ENCODE measurements around the gene HSPA5. TPM values are rescaled to one million over a fixed set of nuclear protein-coding genes. Genes with fewer than 3 reads are reported as not detected.
"Not testable (repeated sequence)": the region's sequence is repeated elsewhere in the genome, so short reads cannot be mapped to it uniquely, and the experiment has no call there.

Gene HSPA5
- 59.3 and 66.5 TPM in 2 replicates for total RNA-seq (2014; rRNA removed; shearing (Covaris generic); ENCODE audit: low replicate concordance)

GRCh38 chr9:125241000-125241862, at the start of gene HSPA5:
HSPA5 (minus strand) TSS chr9:125241343; CDS start chr9:125241126, 217 bp downstream.
- peak; percentile 99 for DNase-seq (ENCODE audit: low read depth)
- in situ Hi-C loops (cut with HindIII; ENCODE audit: low pct_unique_long_range_greater_than_20kb, low sequenced_read_pairs): no loop called here

- in situ Hi-C loops (cut with HindIII; ENCODE audit: low pct_unique_long_range_greater_than_20kb, low sequenced_read_pairs); DNase-seq (ENCODE audit: low read depth): not testable (repeated sequence)
Measured at GRCh38 chr9:125286935-125287433, 45.8 kb upstream of the HSPA5 start.

GRCh38 chr9:125284855-125285254, 43.7 kb upstream of the HSPA5 start:
- in situ Hi-C loops (cut with HindIII; ENCODE audit: low pct_unique_long_range_greater_than_20kb, low sequenced_read_pairs): no loop called here
- DNase-seq (ENCODE audit: low read depth): no peak

DNA sequence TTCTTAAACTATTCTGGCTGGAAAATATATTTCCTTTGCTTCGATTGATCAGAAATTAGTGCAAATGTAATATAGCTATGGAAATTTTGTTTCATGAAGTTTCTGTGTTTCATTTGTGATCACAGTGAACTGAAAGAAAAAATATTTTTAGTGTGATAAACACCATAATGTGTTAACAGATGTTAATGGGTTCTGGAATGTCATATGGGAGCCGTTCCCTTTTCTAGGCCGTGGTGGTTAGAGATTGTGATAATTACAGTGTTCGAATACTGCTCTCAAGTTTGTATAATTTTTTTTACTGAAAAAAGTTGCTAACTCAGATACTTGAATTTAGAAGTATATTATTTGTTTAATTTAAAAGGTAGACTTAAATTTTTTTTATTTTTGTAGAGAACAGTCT, 39.8 kb upstream of the HSPA5 start:
- in situ Hi-C loops (cut with HindIII; ENCODE audit: low pct_unique_long_range_greater_than_20kb, low sequenced_read_pairs): no loop called here

GRCh38 chr9:125277411-125277810, 36.3 kb upstream of the HSPA5 start:
- in situ Hi-C loops (cut with HindIII; ENCODE audit: low pct_unique_long_range_greater_than_20kb, low sequenced_read_pairs): no loop called here
- peak; percentile 28 for DNase-seq (ENCODE audit: low read depth)

More for the DNA sequence above, 39.8 kb upstream of the HSPA5 start:
- DNase-seq (ENCODE audit: low read depth): no peak

- DNase-seq (ENCODE audit: low read depth): no peak
- in situ Hi-C loops (cut with HindIII; ENCODE audit: low pct_unique_long_range_greater_than_20kb, low sequenced_read_pairs): no loop called here
Measured at GRCh38 chr9:125276771-125277170, 35.6 kb upstream of the HSPA5 start.

GRCh38 chr9:125272697-125273096, 31.6 kb upstream of the HSPA5 start:
- in situ Hi-C loops (cut with HindIII; ENCODE audit: low pct_unique_long_range_greater_than_20kb, low sequenced_read_pairs): no loop called here
- no peak for DNase-seq (ENCODE audit: low read depth)

DNA sequence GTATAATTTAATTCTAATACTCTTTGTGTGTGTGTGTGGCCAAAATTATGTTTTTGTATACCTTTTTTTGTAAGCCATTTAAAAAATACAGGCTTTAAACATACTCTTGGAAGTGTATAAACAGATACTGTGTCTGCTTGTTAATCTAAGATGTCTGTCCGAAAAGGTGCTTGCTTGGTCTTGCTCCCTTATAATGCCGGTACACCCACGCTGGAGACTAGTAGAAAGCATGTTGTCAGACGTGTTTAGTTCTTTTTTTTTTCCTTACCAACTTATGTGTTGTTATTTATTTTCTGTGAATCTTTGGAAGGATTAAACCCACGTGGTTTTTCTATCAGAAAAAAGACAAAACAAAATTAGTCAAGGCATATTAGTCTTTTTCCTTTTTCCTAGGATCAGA, 29.9 kb upstream of the HSPA5 start:
- in situ Hi-C loops (cut with HindIII; ENCODE audit: low pct_unique_long_range_greater_than_20kb, low sequenced_read_pairs): no loop called here
- no peak for DNase-seq (ENCODE audit: low read depth)

GRCh38 chr9:125269014-125269397, 27.9 kb upstream of the HSPA5 start:
- no peak for DNase-seq (ENCODE audit: low read depth)
- in situ Hi-C loops (cut with HindIII; ENCODE audit: low pct_unique_long_range_greater_than_20kb, low sequenced_read_pairs): no loop called here

DNA sequence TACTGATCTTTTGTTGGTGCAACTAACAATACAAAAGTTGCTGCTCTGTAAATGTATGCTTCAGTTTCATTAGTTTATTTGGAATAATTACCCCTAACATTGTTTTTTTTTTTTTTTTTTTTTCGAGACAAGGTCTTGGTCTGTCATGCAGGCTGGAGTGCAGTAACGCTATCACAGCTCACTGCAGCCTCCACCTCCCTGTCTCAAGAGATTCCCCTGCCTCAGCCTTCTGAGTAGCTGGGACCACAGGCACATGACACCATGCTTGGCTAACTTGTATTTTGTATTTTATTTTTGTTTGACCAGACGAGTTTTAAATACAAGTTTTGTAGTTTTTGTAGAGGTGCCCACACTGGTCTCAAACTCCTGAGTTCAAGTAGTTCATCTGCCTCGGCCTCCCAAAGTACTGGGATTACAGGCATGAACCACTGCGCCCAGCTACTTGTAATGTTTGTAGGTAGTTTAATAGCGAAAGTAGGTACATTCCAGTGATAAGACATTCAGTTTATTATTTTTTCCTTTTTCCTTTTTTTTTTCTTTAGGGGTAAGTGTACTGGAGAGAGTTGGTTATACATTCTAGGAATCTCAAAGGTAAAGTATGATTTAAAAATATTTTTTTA, 27.4 kb upstream of the HSPA5 start:
- no peak for DNase-seq (ENCODE audit: low read depth)
- in situ Hi-C loops (cut with HindIII; ENCODE audit: low pct_unique_long_range_greater_than_20kb, low sequenced_read_pairs): no loop called here

- DNase-seq (ENCODE audit: low read depth); in situ Hi-C loops (cut with HindIII; ENCODE audit: low pct_unique_long_range_greater_than_20kb, low sequenced_read_pairs): not testable (repeated sequence)
Measured at GRCh38 chr9:125264068-125264467, 22.9 kb upstream of the HSPA5 start.

GRCh38 chr9:125262294-125262991, 21.3 kb upstream of the HSPA5 start:
- DNase-seq (ENCODE audit: low read depth): no peak
- in situ Hi-C loops (cut with HindIII; ENCODE audit: low pct_unique_long_range_greater_than_20kb, low sequenced_read_pairs): no loop called here

- in situ Hi-C loops (cut with HindIII; ENCODE audit: low pct_unique_long_range_greater_than_20kb, low sequenced_read_pairs): no loop called here
- DNase-seq (ENCODE audit: low read depth): peak; percentile 93
Measured at GRCh38 chr9:125261501-125262293, 20.6 kb upstream of the HSPA5 start, which contains the start of gene GAPVD1. GAPVD1 (plus strand) TSS chr9:125261826; CDS start chr9:125298922, 37,096 bp downstream.

GRCh38 chr9:125260561-125260960, 19.4 kb upstream of the HSPA5 start:
- in situ Hi-C loops (cut with HindIII; ENCODE audit: low pct_unique_long_range_greater_than_20kb, low sequenced_read_pairs): no loop called here
- no peak for DNase-seq (ENCODE audit: low read depth)

GRCh38 chr9:125258832-125259534, 17.8 kb upstream of the HSPA5 start:
- no peak for DNase-seq (ENCODE audit: low read depth)
- in situ Hi-C loops (cut with HindIII; ENCODE audit: low pct_unique_long_range_greater_than_20kb, low sequenced_read_pairs): no loop called here

- in situ Hi-C loops (cut with HindIII; ENCODE audit: low pct_unique_long_range_greater_than_20kb, low sequenced_read_pairs): no loop called here
- DNase-seq (ENCODE audit: low read depth): no peak
Measured at GRCh38 chr9:125258160-125258785, 17.1 kb upstream of the HSPA5 start.

GRCh38 chr9:125255781-125256391, 14.7 kb upstream of the HSPA5 start:
- in situ Hi-C loops (cut with HindIII; ENCODE audit: low pct_unique_long_range_greater_than_20kb, low sequenced_read_pairs): no loop called here
- DNase-seq (ENCODE audit: low read depth): peak; percentile 23

All from Caki2 (cell line).